Stimulated activated CD8-positive, alpha-beta memory T cell treated with anti-CD3 and anti-CD28 coated beads, Interleukin-15, amount 100 ng/mL, for 1 hour (primary cell): ENCODE results near the gene HACD2.

Source experiments
- DNase-seq: peaks from one replicate; pipeline ENCODE4 v3.0.0-alpha.2; 2020; ENCODE audit warnings: low read depth

The HACD2 gene, protein sequence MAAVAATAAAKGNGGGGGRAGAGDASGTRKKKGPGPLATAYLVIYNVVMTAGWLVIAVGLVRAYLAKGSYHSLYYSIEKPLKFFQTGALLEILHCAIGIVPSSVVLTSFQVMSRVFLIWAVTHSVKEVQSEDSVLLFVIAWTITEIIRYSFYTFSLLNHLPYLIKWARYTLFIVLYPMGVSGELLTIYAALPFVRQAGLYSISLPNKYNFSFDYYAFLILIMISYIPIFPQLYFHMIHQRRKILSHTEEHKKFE

GRCh38 chr3:123584988-123585937 is at the start of gene HACD2:
HACD2 (minus strand) TSS chr3:123585053; CDS start chr3:123585027, 26 bp downstream.
- peak; percentile 90 for DNase-seq

- no peak for DNase-seq
Measured at GRCh38 chr3:123634149-123635051, 49.5 kb upstream of the HACD2 start.

DNA sequence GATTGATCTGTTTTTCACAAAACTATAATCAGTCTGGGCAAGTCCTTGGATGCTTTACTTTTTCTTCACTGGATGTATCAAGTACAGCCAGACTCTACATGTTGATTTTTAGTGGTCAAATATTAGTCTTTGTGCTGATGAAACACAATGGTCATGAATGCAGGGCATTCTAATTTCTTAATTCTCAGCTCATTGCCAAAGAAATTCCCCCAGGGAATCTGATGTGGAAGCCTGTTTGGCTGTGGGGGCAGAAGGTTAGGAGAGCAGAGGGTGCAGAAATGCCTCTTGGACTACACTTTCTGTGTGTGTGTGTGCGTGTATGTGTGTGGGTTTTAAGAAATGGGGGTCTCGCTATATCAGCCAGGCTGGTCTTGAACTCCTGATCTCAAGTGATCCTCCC is 48.7 kb upstream of the HACD2 start:
- no peak for DNase-seq

GRCh38 chr3:123632161-123632655 is 47.4 kb upstream of the HACD2 start:
- DNase-seq: no peak

- no peak for DNase-seq
Measured at GRCh38 chr3:123629747-123630047, 44.8 kb upstream of the HACD2 start.

DNA sequence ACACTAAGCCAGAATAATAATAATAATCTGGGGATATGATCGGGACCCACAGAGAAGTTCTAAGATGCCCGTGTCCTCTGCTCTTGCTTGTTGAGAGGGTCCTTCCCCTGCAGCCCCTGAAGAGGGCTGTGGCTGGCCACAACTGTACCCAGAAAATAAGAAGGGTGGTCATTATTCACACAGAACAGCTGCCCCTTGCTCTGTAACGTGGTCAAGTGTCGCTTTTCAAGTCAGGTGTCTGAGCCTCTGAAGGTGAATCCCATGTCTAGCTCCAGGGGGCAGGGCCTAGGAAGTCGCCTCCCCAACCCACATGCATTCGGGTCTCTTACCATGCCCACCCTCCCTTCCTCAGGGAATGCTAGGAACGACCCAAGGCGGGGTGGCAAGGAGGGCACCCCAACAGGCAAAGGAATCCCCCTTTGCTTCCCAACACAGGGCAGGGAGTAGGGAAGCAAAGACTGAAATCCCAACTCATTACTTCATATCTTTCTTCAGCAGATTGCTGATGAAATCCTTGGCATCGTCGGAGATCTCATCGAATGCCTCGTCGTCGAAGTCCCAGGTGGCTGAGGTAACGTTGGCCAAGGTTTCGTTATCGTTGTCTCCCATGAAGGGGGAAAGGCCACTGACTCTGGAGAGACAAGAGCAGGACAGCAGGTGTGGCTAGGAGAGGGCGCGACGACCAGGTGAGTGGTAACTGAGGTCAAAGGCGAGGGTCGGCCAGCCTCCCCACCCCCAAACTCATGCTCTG is 44.3 kb upstream of the HACD2 start:
- no peak for DNase-seq

GRCh38 chr3:123627673-123628670 is 43.1 kb upstream of the HACD2 start:
- DNase-seq: no peak

DNA sequence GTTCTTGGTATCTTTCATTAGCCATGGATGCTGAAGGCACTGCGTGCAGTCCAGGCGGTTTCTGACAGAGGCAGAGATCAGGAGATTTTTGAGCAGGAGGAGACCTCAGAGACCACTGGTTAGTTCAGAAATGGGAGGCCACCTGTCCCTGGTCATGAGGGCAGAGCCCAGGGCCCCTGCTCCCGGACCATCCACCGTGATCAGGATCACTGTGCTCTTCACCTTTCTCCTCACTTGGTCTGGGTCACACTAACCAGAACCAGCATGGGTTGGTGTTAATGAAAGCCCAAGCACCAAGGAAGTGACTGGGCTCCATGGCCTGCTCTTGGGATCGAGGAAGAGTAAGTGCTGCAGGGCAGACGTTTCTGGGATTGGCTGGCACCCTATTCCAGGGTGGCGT is 42.0 kb upstream of the HACD2 start:
- no peak for DNase-seq

- DNase-seq: no peak
Measured at GRCh38 chr3:123624302-123624701, 39.4 kb upstream of the HACD2 start.

- no peak for DNase-seq
Measured at GRCh38 chr3:123623346-123623880, 38.6 kb upstream of the HACD2 start.

DNA sequence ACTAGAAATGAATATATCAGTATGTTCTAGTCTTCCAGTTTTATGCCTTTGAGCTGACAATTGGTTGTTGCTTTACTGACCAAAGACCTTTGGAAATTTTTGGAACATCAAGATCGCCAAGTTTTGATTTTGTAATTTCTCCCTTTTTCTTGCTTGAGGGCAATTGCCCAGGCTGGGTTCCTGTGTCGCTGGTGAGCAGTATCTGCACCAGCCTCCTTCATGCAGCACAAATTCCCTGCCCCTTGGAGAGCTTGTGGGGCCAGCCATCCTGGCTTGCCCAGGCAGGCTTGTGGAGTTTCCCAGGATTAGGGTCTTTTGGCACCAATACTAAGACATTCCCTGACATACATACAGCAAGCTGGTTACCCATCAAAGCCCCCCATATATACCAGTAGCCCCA is 37.9 kb upstream of the HACD2 start:
- DNase-seq: no peak

- DNase-seq: no peak
Measured at GRCh38 chr3:123621850-123622189, 37.0 kb upstream of the HACD2 start.

DNA sequence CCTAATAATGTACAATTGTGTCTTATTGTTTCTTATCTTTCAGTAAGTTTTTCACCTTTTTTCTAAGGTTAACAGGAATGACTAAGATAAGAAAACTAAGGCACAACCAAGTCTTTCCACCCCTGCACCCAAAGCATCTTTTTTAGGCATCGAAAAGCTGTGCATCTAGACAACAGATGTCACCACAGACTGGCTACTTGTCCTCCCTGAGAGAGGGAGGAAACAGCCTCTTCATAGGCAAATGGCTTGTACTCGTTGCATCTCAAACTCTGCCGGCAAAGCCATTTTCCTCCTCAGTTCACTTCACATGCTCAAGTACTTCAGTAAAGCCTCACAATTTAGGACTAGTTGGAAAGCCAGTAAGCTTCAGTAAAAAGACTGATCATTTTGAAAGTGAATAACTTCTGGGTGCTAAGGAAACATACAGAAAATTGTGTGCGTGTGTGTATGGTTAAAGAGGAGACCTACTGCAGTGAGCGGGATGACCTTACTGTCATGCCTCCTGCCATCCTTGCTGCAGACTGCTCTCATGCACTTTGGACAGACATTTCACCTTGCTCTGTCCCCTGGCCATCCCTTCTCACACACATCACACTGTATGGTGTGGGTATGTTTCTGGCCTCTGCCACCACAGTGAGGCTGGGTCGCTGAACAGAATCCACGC is 36.5 kb upstream of the HACD2 start:
- DNase-seq: no peak

GRCh38 chr3:123620343-123620742 is 35.5 kb upstream of the HACD2 start:
- DNase-seq: no peak

DNA sequence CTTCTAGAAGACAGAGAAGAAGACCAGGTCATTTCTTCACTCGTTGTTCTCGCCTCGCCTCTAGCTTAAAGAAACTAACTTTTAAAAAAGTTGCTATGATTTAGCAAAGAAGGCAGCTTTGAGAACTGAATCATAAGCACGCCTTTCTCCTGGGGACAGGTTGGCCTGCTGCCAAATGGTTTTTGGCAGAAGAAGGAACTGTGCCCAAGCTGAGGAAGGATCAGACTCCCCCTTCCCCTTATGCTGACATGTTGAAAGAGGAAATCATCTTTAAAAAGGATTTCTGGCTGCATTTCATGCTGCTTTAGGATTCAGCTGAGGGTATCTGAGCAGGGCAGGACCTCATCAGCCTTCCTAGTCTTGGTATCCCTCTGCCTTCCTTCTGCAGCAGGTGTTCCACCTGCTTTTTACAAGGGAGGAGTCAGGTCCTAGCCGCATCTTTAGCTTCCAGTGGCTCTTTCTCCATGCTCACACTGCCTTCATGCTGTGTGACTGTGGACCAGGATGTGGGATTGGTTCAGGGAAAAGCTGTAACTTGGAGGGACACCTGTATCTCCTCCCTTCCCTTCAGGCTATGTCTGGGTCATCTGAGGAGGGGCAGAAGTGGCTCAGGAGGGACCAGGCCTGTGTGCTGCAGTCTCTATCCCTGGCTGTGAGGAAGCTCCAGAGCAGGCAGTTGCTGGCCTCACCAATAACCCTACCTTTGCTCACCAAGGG is 34.1 kb upstream of the HACD2 start:
- DNase-seq: no peak

- no peak for DNase-seq
Measured at GRCh38 chr3:123618076-123618708, 33.3 kb upstream of the HACD2 start.

DNA sequence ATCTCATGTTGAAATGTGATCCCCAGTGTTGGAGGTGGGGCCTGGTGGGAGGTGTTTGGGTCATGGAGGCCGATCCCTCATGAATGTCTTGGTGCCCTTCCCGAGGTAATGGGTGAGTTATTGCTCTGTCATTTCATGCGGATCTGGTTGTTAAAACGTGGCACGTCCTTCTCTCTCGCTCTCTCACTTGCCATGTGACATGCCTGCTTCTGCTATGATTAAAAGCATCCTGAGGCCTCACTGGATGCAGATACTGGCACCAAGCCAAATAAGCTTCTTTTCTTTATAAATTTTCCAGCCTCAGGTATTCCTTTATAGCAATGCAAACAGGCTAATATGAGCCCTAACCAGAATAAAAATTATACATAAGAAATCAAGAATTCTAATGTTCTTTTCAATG is 31.7 kb upstream of the HACD2 start:
- no peak for DNase-seq

DNA sequence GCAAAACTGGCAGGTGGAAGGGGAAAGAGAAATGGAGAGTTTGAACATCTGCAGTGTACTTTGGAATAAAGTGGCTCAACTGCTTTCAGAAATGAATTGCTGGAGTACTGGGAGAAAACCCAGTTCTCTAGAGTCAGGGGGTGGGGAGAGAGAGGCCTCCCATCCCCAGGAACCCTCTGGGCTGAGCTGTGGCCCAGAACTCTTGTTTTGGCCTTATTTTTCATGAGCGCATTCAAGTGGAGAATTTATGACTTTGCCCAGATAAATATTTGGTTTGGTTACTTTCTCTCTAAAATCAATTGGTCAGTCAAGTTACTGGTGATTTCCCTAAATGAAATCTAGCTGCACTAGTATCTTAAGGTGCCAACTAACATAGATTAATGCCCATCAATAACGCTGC is 28.7 kb upstream of the HACD2 start:
- no peak for DNase-seq
